Measurements from ENCODE around the gene ASB7.
"Not testable (repeated sequence)": the region's sequence is repeated elsewhere in the genome, so short reads cannot be mapped to it uniquely, and the experiment has no call there.

The ASB7 gene

DNA sequence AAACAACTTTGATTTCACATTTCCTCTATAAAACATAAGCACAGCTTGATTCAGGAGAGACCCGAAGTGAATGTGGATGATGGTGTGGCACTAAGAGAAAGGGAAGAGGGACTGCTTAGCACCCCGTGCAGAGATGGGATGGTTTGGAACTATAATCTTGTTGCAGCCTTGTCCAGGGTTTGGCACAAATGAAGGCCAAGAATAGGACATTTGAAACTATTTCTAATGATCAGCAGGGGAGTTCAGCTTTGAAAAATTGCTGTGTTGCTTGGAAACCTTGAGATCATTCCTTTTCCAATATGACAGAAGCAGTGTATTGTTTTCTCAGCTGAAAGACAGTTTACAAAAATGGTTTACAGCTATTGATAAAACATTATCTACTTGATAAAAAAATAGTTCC lies 49.7 kb downstream of the ASB7 start:
- no peak for DNase-seq (ENCODE audit: low spot score)

DNA sequence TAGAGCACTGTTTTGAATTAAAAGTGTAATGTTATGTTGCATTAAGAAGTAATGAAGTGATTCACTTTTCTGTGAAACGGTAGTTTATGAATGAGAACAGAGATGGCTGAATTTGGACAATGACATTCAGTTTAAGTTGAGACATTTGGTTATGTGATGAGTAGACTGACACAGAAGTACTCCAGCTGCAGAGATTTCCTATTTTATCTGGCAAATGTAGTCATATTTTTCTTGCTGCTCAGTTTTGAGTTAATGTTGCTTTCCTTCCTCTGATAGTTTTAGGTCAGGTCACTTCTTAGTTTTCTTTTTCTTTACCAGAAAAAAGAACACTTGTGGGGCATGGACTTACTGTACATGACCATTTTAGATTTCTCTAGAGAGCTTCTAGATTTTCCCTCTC lies 51.2 kb downstream of the ASB7 start:
- DNase-seq (ENCODE audit: low spot score): no peak

DNA sequence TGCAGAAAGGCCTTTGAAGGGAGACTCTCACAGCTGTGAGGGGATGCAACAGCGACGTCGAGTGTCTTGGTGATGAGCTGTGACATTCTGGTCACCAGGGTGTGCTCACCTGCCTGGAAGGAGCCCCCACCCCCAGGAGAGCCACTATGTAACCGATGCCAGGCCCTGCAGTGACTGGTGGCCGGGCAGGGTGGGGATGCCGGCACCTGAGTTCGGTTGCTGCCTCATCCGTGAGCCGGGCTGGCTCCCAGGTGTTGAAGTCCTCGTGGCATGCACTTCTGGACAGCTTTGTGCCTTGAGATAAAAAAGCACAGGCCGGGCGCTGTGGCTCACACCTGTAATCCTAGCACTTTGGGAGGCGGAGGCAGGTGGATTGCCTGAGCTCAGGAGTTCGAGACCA lies 56.5 kb downstream of the ASB7 start:
- no peak for DNase-seq (ENCODE audit: low spot score)

DNA sequence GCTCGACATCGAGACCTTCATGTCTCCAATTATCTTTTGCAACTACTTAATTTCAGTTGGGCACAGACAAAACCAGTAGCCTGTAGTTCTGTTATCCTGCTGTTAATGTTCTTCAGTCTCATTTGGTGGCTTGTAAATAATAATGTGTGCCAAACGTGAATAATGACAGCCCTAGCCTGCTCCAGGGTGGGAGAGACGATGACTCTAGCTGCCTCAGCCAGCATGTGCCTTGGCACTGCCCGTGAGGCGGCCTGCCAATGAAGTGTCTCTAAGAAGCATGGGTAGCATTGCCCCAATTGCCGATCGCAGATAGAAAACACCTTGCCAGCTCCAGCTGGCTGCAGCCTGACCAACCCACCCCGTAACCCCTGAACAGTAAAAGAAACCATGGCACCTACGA lies 58.8 kb downstream of the ASB7 start:
- no peak for DNase-seq (ENCODE audit: low spot score)

DNA sequence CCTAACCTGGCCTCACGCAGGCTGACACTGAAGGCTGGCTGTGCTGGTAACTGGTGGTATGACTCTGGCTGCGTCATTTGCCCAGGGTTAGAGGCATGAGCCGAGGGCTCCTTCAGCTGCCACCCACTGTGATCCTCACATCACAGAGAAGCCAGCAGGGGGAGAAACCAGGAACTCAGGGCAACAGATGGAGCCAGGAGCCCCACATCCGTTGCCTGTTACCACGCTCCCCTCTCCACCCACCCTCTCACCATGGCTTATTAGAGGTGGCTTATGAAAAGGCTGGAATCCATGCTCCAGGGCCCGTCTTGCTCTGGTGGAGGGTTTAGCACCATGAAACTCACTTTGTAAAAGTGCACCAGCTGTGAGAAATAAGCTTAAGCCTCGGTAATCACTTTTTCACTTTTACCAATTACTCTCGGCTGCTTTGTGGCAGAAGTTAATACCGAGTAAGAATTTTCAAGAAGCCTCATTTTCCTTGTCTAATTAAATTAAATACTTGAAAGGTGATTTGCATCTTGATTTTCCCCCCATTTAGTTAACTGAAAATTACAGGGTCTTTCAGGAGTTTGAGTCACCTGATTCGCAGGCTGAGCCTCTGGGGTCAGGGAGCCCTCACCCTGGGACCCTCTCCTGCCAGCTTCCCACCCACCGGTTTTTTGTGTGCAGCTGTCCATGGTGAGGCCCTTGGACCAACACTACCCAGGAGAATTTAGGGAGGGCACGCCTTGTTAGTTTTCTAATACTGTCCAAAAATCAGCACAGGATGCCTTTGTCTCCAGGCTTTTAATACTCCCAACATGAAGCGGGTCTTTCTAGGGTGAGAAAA lies 60.9 kb downstream of the ASB7 start:
- no peak for DNase-seq (ENCODE audit: low spot score)

DNA sequence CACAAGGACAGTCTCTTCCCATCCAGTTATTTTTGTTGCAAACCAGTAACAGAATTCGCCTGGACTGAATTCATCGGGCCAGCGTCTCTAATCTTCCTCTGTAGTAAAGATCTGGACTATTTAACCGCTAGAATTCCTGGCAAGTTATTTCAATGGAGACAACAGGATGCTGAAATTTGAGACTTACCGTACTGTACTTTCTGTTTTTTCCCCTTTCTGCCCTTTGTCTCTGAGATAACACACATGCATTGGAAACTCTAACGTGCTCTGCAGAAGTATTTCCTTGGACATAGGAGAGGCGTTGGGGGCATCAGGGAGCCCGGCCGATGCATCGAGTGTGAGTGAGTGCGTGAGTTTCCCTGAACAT lies 61.5 kb downstream of the ASB7 start:
- no peak for DNase-seq (ENCODE audit: low spot score)

DNA sequence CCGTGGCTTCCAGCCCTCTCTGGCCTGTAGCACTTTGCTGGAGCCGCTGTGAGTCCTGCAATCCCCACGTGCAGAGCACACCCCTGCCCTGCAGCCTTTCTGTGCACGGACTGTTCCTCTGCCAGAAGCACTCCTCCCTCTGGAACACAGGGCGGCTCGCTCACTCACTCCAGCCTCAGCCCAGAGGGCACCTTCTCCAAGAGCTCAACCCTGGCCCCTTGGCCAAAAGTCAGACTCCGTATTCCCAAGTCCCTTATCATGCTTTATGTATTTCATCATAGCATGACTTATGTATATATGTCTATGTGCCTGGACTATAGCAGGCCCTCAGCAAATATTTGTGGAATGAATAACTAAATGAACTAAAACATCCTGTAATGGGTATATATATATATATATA lies 63.2 kb downstream of the ASB7 start:
- no peak for DNase-seq (ENCODE audit: low spot score)

DNA sequence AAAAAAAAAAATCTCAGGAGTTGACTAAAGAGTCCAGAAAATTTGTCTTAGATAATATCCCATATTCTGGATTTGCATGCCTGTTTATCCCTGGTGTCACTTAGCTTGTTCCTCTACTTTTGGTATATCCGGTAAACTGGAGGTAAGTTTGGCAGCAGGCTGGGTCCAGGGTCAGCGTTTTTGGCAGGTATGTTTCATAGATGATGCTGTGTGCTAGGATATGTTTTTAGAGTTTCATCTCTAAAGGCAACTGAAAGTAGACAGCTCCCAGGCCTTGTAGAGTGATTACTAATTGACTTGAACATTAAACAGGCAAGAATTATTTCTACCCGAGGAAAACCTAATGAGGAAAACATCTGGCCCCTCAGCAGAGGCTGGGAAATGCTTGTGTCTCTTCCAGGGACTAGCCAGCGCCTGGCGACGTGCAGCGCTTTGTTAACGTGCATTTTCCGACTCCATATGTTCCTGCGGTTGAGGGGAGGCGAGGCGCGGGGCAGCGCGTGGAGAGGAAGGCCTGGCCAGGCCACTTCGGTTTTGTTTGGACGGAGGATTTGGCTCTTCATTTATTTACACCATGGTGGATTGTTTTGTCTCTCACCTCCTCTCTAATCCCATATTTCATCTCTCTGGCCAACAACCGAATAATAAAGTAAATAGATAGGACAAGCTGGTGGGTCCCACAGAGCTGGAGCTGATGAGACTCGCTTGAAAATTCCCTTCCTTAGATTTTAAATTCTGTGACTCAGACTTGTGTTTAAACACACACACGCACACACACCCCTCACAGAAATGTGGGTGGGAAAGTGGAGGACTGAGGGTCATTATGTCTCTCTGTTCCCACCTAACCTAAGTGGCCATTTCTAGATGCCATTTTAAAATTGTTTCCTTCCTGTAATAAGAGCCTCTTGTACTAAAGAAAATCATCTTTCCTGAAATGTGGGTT lies 65.3 kb downstream of the ASB7 start:
- no peak for DNase-seq (ENCODE audit: low spot score)

DNA sequence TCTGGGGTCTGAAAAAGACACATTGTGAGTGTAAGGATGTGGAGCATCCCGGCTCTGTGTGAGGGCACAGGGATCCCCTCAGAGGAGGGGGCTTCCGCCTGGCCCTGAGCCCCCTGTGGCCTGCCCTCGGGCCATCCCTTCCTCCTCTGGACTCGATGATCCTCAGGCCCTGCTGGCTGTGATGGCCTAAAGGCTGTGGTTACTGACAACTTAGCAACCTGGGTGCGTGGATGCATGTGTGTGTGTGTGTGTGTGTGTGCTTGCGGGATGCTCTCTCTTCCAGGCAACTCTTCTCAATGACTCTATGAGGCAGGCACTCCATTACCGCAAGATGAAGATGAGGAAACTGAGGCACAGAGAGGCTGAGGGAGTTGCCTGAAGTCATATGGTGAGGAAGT lies 66.0 kb downstream of the ASB7 start:
- DNase-seq (ENCODE audit: low spot score): no peak

DNA sequence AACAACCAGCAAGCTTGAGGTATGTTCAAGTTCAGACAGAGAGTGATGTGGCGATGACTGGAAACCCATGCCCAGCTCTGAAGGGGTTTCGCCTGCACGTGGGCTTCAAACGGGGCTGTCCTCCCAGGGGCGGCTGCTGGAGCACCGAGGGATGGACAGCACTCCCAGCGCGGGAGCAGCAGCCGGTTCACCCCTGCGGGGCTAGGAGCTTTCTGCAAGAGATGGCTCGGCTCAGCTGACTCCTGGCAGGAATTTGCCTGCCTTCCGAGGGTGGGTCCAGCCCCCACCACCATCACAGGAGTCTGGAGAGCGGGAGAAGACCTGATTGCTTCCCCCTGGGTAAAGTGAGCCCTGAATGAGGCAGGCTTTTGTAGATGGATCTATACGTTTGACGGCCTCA lies 66.9 kb downstream of the ASB7 start:
- DNase-seq (ENCODE audit: low spot score): no peak

DNA sequence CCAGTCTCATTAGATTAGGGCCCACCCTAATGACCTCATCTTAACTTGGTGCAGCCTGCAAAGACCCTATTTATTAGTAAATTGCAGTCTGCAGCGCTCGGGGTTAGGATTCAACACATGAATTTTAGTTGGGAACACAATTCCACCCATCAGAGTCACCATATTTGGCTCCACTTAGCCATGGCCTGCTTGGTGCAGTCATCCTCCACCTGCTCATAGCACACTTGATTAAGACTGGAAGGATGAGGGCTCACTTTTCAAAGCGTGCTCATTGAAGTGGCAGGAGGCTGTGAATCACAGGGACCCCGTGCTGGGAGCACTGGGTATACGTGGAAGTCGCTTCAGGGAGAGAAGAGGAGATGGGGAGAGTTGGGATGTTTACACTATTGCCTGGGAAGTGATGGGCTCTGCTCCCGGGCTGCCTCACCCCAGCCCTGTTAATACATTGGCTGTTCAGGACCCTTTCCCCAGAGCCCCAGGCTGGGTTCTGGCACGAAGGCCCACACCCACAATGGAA lies 68.2 kb downstream of the ASB7 start:
- DNase-seq (ENCODE audit: low spot score): no peak

DNA sequence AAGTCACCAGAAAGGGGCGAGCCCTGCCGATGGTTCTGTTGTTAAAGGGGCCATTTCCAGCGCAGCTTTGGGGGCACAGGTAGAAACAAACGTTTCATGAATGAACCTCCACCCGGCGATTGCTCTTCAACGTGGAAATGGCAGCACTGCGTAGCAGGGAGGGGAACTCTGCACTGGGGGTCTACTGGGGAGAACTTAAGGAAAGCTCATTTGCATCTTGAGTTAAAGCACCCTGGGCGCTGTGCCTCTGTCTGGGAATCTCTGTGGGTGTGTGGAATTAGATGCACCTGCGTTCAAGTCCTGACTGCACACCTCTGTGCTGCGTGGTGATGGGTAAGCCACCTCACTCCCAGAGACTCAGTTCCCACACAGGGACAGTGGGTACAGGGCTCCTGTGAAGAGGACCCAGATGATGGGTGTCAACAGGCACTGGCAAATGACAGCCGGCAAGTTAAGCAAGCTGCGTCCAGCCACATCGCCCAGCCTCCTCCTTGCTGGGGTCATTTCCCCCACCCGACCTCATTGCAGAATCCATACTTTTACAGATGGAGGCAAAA lies 68.8 kb downstream of the ASB7 start:
- no peak for DNase-seq (ENCODE audit: low spot score)

DNA sequence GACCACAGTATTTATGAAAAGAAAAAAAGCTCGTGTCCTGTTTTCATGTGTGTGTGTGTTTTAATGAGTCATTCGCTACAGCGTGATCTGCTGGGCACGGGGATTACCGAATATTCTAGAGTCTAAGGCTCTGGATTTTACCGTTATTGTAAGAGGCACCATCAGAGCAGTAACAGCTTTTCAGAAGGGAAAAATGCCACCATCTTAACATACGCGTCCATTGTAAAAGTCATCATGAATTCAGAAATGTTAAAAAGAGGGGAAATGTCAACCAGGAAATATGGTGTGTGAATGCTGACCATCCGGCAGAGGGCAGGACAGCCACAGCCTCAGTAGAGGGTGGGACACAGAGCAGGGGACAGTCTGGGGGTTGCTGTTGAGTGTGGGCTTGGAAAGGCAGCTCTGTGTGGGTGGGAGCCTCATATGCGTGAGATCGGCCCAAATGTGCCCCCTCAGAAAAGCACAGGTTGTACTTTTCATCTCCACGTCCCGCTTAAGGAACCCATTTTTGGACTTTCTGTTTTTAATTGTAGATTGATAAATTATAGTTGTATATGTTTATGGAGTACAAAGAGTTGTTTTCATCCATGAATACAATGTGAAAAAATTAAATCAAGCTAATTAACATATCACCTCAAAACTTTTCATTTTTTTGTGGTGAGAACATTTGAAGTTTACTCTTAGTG lies 69.6 kb downstream of the ASB7 start:
- no peak for DNase-seq (ENCODE audit: low spot score)

DNA sequence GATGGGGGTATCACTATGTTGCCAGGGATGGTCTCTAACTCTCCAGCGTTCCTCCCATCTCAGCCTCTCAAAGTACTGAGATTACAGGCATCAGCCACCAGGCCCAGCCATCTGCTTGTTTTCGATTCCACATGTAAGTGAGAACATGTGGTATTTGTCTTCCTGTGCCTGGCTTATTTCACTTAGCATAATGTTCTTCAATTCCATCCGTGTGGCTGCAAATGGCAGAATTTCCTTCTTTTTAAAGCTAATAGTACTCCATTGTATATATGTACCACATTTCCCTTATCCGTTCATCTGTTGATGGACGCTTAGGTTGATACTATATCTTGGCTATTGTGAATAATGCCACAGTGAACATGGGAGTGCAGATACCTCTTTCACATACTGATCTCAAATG lies 70.6 kb downstream of the ASB7 start:
- no peak for DNase-seq (ENCODE audit: low spot score)

DNA sequence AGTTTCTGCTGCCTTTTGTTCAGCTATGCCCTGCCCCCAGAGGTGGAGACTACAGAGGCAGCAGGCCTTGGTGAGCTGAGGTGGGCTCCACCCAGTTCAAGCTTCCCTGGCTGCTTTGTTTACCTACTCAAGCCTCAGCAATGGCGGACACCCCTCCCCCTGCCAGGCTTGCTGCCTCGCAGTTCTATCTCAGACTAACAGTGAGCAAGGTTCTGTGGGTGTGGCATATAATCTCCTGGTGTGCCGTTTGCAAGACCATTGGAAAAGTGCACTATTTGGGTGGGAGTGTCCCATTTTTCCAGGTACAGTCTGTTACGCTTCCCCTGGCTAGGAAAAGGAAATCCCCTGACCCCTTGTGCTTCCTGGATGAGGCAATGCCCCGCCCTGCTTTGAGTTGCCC lies 76.8 kb downstream of the ASB7 start:
- not testable (repeated sequence) for DNase-seq (ENCODE audit: low spot score)

DNA sequence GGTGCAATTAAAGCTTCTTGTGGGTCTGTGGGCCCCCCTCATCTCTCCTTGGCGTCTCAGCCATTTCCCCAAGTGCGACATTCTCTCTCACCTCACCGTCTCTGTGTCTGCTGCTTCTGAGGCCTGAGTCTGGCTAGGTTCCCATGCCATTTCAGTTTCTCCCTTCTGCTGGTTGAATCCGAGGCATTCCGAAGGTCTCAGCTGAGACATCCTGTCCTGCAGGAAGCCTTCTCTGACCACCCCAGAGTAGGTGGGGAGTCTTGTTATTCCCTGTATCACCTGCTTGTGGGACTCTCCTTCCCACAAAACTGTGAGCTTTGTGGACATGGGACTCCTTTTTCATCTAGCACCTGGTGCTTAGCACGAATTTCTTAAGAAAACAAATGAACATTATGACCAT lies 78.3 kb downstream of the ASB7 start:
- no peak for DNase-seq (ENCODE audit: low spot score)

DNA sequence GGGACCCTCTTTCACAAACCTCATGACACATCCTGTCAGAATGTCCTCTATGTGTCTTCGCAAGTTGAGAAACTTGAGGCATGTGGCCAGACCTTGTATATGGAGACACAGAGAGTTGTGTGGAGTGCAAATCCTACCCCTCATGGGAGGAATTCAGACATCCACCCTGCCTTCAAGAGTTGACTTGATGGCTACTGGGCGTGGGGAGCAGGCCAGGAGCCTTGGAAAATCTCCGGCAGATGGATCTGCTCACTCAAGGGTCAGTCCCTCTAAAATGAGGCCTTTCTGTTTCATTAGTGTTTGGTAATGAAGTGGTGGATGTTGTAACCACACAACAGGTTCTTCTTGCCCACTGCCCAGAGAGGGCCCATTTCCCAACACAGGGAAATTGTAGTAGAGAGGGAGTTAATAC lies 79.0 kb downstream of the ASB7 start:
- no peak for DNase-seq (ENCODE audit: low spot score)

DNA sequence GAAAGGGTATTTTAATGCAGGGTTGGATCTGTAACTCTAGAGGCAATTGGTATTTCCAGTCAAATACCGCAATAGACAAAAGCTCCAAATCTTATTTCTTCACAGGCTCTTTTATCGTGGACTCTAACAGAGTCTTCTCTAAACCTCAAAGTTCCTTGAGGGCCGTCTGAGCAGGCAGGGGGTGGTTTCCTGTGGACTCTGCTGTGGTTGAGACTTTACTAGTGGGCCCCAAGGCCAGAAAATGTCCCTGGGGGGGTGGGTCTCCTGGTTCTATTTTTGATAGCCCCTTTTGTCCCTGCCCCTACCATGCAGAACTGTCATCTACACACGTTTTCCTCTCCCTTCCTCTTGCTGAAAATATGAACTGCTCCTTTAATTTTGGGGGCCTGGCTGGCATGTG lies 80.1 kb downstream of the ASB7 start:
- DNase-seq (ENCODE audit: low spot score): no peak

DNA sequence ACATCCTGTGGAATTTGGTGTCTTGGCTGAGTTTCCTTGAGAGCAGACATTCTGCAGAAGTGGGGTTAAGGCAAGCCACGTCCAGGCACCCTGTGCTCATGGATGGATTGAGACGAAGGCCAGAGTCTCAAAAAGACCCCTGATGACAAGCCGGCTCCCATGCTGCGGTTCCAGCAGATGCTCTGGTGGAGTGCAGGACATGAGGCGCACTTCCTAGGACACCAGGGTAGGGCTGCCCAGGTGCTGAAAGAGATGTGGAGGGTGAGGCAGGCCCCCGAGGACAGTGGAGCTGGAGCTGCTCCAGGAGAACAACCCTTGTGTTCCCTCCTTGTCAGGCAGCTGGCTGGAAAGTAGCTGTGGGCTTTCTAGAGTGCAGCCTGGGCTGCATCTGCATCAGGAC lies 81.0 kb downstream of the ASB7 start:
- no peak for DNase-seq (ENCODE audit: low spot score)

DNA sequence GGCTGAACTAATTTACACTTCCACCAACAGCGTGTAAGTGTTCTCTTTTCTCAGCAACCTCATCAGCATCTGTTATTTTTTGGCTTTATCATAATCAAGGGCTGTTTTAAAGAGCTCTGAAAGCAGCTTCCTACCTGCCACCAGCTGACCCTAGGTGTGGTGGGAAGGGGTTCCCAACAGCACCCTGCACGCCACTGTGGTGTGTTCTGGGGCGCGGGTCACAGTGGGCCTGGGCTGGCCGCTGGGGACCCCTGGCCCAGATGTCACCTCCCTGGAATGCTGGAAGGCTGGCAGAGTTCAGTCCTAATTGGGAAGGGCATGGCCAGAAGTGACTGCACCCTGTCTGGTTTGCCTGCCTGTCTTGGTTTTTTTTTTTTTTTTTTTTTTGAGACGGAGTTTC lies 82.2 kb downstream of the ASB7 start:
- no peak for DNase-seq (ENCODE audit: low spot score)

DNA sequence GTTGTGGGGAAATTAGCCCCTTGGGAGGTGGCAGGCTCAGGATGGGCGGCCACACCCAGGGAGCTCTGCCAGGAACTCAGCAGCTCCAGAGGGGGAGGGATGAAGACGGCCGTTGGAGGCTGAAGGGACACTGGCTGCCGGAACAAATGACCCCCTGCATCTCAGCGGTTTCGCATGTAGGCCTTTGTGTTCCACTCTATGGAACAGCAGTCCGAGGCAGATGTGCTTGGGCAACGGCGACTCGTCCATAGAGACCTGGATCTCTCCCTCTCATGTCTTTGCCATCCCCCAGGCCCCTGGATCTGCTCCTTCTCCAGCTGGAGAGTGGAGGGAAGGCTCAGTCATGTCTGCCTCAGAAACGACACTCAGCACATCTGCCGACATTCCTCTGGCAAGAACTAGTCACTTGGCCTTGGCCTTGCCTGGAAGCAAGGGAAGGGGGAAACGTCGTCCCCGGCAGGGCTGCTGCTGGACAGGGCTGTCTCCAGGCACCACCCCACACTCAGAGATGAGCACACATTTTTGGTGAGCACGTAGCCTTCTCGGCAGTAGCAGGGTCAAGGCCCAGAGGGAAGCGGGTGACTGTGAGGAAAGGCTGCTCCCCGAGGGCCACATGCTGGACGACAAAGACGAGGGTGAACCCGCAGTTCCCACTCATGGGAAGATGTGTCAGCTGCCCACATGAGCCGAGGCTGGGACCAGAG lies 83.8 kb downstream of the ASB7 start:
- DNase-seq (ENCODE audit: low spot score): no peak

Measured in hematopoietic multipotent progenitor cell treated with erythropoietin and hydrocortisone succinate and interleukin-3 and kit ligand, for 15 days (in vitro differentiated cells).